Measurements from ENCODE around the gene PAPOLA.
"Not testable (repeated sequence)": the region's sequence is repeated elsewhere in the genome, so short reads cannot be mapped to it uniquely, and the experiment has no call there.

The PAPOLA gene

DNA sequence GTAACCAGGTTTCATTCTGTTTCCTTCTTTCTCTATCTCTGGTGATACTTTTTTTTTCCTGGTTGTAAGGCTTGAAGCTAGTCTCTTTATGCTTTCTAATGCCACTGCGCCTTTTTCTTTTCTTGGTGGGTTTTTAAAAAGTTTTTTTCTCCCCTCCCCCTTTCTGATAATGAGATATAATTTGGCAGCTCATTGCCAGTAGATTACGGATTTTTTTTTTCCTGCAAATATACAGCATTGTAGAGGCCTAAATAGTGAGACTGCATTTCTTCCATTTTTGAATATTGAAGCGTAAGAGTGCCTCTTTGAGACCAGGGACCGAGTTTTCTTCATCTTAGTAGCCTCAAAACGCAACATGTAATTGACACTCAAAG is 1.1 kb downstream of the PAPOLA start:
- DNase-seq = no peak

DNA sequence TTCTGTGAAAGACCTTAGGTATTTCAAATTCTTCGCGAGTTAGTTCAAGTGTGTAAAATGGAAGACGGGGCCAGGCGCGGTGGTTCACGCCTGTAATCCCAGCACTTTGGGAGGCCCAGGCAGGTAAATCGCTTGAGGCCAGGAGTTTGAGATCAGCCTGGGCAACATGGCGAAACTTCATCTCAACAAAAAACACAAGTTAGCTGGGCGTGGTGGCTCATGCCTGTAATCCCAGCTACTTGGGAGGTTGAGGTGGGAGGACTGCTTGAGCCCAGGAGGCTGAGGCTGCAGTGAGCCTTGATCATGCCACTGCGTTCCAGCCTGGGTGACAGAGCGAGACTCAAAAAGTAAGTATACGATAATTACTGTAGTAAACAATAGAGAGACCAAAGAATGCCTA is 2.2 kb downstream of the PAPOLA start:
- DNase-seq = not testable (repeated sequence)

DNA sequence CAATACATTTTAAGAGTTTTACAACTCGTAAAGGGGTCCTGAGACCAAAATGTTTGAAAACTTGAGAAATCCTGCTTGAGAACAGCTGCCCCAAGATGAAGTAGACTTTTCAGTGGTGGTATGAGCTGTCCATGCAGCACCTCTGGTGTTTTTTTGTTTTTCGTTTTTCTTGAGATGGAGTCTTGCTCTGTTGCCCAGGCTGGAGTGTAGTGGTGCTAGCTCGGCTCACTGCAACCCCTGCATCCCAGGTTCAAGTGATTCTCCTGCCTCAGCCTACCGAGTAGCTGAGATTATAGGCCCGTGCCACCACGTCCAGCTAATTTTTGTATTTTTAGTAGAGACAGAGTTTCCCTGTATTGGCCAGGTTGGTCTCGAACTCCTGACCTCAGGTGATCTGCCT is 5.5 kb downstream of the PAPOLA start:
- no peak for DNase-seq

DNA sequence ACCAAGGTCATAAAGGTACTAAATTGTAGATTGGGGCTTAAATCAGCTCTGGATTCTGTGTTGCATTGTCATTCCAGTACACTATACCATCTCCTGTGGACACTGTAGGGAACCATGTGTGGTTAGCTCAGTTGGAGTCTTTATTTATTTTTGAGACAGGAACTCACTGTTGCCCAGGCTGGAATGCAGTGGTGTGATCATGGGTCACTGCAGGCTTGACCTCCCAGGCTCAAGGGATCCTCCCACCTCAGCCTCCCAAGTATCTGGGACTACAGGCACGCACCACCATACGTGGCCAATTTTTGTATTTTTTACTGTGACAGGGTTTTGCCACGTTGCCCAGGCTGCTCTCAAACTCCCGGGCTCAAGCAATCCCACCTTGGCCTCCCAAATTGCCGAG is 6.7 kb downstream of the PAPOLA start:
- DNase-seq = no peak

DNA sequence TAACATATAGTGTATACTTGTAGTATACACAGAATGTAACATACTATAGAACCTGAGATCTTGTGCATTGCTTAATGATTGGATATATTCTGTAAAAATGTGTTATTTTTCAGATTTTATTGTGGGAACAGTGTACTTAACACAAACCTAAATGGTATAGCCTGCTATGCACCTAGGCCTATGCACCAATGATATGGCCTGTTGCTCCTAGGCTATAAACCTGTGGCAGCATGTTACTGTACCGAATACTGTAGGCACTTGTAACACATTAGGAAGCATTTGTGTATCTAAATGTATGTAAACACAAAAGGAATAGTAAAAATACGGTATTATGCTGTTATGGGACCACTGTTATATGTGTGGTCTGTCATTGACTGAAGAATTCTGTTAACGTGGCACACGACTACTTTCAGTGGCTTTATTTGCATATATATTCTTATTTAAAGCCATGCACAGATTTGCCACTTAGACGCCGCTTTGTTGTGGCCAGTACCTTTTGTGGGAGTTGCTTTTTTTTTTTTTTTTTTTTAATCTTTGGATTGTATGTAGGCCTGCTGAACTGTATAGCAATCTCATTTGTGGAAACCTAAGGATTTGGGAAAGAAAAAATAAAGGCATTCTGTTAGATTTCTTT is 7.4 kb downstream of the PAPOLA start:
- no peak for DNase-seq

DNA sequence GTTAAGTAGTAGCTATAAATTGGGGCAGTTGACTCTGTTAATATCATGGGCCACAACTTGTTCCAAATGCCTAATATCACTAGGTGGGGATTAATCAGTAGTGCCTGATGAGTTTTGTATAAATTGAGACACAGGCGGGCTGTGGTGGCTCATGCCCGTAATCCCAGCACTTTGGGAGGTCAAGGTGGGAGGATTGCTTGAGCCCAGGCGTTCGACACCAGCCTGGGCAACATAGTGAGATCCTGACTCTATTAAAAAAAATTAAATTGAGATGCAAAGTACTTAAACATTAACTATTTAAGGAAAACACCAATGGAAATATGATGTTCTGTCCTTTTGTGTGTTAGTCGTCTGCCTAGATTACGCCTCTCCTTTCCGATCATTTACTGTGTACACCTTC is 9.0 kb downstream of the PAPOLA start:
- DNase-seq = no peak

DNA sequence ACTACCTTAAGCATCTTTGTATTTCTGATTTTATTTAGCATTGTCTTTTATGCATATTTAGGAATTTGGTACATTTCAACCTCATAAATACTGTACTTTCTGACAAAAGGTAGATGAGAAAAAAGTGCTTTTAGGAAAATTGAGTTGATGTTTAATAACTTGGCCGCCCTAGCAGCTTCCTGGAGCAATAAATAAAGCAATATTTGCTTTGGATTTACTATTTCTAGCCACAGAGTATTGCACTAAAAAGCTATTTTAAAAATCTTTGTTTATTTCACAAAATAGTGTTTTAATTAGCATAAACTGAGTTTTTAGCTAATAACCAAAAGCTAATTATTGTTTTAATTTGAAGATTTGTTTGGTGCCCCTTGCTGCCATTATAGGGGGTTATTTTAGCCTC is 9.5 kb downstream of the PAPOLA start:
- DNase-seq = no peak

DNA sequence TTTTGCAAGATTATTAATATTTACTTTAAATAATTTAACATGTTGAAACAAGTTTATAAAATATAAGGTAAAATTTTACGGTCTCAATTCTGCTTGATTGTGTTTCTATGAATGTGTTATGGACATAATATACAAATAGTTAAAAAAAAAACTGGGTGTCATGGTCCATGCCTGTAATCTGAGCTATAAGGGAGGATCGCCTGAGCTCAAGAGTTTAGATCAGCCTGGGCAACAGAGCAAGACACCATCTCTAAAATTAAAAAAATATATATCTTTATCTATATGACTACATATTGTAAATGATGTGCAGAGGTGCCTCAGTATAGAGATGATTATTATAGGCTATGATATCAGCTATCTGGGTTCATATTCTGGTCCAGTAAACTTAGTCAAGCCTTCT is 9.9 kb downstream of the PAPOLA start:
- DNase-seq = no peak

DNA sequence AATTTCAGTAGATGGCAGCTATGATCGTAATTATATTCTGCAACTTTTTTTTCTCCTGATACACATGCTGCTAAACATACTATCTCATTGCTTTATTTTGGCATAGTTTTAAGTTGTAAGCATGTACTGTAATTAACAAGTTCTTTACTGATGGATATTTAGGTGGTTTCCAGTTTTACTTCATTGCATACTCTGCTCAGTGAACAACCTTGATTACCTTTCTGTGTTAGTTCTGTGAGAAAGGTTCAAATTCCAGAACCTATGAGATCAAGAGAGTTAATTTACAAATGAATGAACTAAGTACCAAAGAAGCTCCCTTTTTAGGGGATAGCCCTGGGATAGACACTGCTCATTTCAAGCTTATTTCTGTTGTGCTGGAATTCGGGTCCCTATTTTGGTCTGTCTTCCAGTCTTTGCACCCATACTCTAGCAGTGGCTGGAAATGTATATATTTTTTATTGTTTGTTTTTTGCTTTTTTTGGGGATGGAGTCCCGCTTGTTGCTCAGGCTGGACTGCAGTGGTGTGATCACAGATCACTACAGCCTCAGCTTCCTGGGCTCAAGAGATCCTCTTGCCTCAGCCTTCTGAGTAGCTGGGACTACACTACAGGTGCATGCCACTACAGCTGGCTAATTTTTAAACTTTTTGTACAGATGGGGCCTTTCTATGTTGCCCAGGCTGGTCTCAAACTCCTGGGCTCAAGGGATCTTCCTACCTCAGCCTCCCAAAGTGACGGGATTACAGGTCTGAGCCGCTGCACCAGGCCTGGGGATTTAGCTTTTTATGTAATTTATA is 10.6 kb downstream of the PAPOLA start:
- no peak for DNase-seq

DNA sequence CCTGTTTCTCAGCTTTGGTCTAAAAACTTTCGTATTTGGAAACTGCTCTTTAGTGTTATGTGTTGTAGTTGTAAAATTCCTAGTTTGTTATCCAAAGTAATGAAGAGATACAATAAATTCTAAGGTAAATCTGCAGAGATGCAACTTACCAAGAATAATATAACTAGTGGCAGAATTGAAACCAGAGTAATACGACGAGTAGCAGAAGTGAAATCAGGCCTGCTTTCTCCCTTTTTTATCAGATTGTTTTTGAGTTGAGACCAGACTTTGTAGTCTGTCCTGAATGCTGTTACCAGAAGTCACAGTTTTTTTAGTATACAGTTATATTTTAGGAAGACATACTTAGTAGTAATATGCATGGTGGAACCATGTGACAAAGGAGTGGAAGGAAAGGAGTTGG is 12.5 kb downstream of the PAPOLA start:
- DNase-seq = no peak

DNA sequence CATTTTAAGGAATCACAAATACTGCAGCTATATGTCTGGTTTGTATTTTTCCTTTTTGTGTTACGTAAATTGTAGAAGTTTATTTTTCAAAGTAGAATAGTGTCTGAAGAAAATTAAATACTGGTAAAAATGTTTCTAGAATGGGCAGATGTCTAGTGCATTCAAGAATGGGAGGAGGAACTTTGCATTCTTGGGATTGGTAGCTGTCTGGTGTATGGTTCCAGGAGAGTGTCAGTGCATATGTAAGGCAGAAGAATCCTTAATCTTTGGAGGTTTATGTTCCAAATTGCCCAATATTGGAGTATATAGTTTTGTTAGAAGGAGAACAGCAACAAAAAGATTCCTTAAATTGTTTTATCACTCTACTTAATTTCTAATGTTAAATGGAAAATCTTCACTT is 13.5 kb downstream of the PAPOLA start:
- DNase-seq = no peak

DNA sequence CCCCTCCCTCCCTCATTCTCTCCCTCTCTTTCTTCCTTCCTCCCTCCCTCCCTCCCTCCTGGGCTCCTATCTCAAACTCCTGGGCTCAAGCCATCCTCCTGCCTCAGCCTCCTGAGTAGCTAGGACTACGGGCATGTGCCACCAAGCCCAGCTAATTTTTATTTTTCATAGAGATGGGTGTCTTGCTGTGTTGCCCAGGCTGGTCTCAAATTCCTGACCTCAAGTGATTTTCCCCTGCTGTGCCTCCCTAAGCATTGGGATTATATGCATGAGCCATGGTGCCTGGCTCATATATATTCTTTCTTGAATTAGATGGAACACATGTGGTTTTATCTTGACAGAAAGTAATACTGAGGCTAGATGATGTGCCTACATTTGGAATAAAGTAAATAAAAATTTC is 14.2 kb downstream of the PAPOLA start:
- DNase-seq = no peak

DNA sequence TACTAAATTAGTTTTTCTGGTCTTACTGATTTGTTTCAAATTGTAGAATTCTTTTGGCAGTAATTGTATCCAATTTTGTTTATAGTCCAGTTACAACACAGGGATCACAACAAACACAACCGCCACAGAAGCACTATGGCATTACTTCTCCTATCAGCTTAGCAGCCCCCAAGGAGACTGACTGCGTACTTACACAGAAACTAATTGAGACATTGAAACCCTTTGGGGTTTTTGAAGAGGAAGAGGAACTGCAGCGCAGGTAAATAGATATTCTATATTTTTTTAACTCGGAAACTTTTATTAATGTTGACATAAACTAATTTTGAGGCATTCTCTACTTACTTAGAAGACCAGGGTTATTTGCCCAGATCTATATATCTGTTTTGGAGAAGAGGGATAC is 17.8 kb downstream of the PAPOLA start:
- DNase-seq = no peak

DNA sequence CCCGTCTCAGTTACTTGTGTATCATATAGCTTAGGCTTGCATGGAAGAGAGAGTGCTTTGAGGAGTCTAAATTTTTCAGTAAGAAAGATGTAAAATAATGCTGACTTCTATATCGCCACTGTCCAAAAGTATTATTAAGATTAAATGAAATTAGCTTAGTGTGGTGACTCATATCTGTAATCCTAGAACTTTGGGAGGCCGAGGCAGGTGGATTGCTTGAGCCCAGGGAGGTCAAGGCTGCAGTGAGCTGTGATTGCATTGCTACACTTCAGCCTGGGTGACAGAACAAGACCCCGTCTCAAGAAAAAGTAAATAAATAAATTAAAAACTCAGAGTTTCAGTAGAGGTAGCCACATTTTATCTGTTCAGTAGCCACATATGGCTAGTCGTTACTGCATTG is 23.3 kb downstream of the PAPOLA start:
- DNase-seq = no peak

DNA sequence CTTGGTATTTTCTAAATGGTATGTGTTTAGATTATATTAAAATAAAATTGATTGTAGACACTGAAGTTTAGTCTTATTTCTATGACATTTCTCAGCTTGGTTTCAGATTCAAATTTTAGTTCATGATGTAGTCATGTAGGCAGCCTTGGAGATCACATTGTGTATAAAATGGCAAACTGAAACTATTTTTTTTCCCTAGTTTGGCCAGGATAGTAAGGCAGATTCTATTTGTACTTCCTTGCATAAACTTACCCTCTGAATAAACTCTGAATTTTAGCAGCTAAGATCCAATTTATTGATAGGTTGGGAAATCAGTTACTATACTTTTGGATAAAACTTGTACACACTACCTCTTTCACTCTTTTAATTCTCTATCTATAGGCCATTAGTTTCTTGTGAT is 30.4 kb downstream of the PAPOLA start:
- DNase-seq = no peak

DNA sequence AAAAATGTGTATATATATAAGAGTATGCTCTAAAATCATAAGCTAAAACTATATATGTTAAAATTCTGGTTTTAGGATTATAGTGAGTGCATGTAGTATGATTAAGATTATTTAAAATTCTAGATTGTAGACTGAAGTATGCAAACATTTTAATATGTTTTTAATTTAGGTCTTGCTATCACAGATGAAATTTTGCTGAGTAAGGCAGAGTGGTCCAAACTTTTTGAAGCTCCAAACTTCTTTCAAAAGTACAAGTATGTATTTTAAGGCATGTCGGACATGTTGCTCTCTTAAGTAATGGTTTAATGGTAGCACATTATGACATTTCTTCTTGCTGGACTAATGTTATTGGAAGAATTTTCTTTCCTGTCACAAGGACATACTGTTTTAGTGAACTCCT is 34.6 kb downstream of the PAPOLA start:
- no peak for DNase-seq

DNA sequence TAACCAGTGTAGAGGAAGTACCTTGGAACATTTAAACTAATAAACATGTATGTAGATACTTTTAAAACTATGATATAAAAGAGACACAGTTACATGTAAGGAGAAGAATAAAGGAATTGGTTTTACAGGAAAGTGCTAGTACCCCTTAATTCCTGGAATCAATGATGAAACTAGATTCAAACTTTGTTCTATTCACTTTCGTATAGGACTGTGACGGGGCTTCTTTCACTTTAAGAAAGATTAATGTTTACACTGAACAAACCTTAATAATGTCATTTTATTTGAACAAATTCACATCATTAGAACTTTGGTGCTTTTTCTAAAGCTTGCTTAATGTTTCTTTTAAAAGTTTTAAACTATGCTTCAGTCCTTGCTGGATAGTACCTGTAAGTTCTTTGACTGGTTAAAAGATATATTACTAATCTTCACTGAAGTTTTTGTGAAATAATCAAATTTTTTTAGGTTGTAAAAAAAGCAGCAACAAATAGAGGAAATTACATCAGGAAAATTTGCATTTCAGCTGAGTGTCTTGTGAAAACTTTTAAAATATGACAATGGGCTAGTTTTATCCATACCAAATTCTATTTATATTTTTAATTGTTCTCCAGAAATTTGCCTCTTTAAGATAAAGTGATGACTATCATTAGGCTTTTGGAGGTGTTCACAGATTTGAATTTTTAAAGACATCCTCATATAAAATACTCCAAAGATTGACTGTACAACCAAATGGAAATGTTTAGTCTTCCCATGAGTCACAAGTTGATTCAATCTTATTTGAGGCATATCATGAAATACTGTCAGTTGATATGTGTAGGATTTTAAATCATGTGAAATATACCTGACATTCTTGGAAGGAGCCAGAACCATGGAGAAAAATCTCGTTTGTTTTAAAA is 36.2 kb downstream of the PAPOLA start:
- peak; percentile 9 for DNase-seq

DNA sequence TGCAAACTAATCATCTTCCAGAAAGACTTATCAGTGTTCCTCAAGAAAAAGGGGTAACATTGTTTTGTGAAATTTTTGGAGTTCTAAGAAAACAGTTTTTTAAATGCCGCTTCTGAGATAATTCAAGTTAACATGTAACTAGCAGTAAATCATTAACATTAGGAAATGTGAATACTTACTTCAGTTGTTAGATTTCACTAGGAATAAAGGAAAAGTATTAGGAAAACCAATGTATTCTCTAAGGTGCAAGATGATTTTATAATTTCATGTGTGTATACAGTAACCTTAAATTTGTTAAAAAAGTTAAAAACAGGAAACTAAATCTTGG is 36.8 kb downstream of the PAPOLA start:
- no peak for DNase-seq

DNA sequence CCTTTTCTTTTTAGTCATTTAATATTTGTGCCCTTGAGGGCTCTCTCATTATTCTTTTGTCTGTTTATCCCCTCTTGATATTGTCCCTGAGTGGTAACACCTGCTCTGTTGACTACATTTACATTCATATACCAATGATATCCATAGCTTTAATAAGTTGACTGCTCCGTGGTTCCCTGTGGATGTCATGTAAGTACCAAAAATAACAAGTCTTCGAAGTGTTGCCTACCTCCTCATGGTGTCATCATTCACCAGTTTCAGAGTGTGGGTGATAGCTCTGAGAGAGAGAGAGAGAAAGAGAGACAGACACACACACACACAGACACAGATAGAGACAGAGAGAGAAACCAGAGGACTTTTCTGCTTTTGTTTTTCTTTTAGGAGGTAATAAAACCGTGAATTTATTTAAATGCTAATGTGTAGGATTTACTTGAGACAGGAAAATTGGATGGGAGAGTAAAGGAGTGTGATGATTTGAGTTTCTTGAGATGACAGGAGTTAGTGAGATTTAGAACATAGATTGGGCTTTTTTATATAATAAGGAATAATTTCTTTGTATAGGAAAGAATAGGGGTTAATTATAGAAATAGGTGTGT is 52.2 kb downstream of the PAPOLA start:
- no peak for DNase-seq

DNA sequence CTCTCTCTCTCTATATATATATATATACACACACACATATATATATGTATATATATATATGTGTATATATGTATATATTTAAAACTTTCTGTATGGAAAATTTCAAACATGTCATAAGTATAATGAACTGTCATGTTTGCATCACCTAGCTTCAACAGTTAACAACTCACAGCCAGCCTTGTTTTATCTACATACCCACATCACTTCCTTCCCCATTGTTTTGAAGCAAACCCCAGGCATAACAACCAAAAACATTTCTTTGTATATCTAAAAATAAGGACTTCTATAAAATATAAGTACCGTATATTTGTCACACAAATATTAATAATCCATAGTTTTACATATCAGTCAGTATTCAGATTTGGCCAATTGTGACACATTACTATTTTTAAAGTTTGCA is 57.4 kb downstream of the PAPOLA start:
- DNase-seq = no peak

DNA sequence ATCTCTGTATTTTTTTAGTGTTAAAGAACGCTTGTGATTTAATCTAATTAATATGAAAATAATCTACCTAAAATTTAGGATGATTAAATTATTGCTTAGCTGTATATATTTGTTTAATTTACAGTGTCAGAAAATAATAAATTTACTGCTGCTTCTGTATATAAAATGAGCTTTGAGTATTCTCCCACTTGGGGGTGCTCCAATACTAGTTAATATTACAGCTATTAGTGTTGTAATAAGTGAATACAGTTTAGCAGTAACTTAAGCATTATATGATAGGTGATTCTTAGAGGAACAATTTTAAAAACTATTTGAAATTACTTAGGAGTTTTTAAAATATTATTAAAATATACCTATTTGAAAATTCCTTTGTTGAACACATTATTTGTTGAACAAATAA is 62.2 kb downstream of the PAPOLA start:
- no peak for DNase-seq

DNA sequence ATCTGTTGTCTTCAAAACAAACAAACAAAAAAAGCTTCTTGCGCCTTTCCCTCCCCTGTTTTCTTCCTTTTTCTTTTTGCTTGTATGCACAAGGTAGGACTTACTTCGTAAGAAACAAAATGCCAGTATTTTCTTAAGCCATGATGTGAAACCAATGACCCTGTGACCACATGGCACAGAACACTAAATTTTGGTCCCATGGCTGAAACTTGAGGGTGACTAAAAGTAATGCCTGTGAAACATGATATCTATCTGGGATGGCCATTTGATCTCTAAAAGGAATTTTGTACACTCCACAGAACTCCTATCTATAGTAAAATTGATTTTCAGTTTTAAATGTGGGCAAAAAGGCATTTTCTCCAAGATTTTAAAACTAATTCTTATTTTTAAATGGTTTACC is 63.6 kb downstream of the PAPOLA start:
- DNase-seq = no peak

DNA sequence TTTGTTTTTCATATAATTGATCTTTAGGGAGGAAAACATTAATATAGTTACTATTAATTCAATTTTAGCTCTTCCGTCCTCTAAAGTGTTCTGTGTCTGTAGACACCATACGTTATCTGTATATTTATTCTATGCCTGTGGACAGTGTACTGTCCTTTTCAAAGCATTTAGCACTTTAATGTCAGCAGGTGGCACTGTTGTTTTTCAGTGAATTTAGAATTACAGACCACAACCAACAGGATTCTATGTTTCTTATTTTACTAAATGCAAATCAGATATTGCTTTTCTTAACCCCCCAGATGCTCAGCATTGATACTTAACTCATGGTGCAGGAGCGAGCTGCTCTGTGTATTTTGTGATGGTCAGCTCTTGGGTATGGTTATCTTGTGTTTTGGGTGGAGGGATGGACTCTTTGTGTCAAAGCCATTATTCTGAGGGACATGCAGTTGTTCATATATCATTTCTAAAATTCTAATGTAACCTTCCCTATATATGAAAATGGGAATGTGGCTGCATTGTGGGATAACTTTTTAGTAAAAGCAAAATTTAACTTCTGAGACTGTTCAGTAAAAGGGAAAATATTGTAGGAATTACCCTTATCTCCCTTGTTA is 65.2 kb downstream of the PAPOLA start:
- peak; percentile 47 for DNase-seq
